K562 (cell line): ENCODE data around the gene SYT7. TPM values are rescaled to one million over a fixed set of nuclear protein-coding genes. Genes with fewer than 3 reads are reported as not detected.

Experiments
- CSDE1 ChIP-seq, 2 experiments: fragments of 450-650 bp; IDR thresholded peaks; 2 replicates each; pipeline ENCODE4 v1.6.1; 2016; ENCODE audit warnings: mild to moderate bottlenecking in 1 of 2
- E2F3 ChIP-seq: fragments of 250-450 bp; sonication (Bioruptor Pico); IDR thresholded peaks from 2 replicates; pipeline ENCODE4 v1.4.0; 2020; ENCODE audit warnings: mild to moderate bottlenecking
- FOXK1 ChIP-seq: sonication (generic); formaldehyde crosslinking; IDR thresholded peaks from 2 replicates; pipeline ENCODE4 v1.8.0; 2022; ENCODE audit warnings: missing genetic modification reagents, mild to moderate bottlenecking, borderline replicate concordance
- HDAC8 ChIP-seq: fragments of 450-650 bp; IDR thresholded peaks from 2 replicates; pipeline ENCODE4 v1.6.1; 2016; ENCODE audit warnings: mild to moderate bottlenecking, missing genetic modification characterization, moderate library complexity, missing compliant biosample characterization
- HOMEZ ChIP-seq: fragments of 250-450 bp; sonication (Bioruptor Pico); IDR thresholded peaks from 2 replicates; pipeline ENCODE4 v1.4.0; 2020; ENCODE audit warnings: mild to moderate bottlenecking, moderate library complexity
- MAFF ChIP-seq: IDR thresholded peaks from 2 replicates; pipeline ENCODE4 v1.6.1; 2012; ENCODE audit warnings: low read length, improper control_type of control experiment
- POU5F1 ChIP-seq: fragments of 150-350 bp; IDR thresholded peaks from 2 replicates; pipeline ENCODE4 v1.6.1; 2014; ENCODE audit warnings: borderline replicate concordance, low read length, low read depth, mild to moderate bottlenecking; ENCODE audit not compliant: partially characterized antibody
- RREB1 ChIP-seq: fragments of 250-450 bp; sonication (Bioruptor Pico); IDR thresholded peaks from 2 replicates; pipeline ENCODE4 v1.4.0; 2020
- SNAPC5 ChIP-seq: fragments of 250-450 bp; sonication (Bioruptor Pico); IDR thresholded peaks from 2 replicates; pipeline ENCODE4 v1.8.0; 2021; ENCODE audit warnings: moderate library complexity, mild to moderate bottlenecking, inconsistent platforms
- SRSF9 ChIP-seq: fragments of 200-400 bp; formaldehyde crosslinking; IDR thresholded peaks from 2 replicates; pipeline ENCODE4 v1.6.1; 2017; ENCODE audit warnings: low read depth, low read length, borderline replicate concordance
- TCF15 ChIP-seq: fragments of 250-450 bp; sonication (Bioruptor Pico); IDR thresholded peaks from 2 replicates; pipeline ENCODE4 v1.8.0; 2022; ENCODE audit warnings: moderate library complexity, mild to moderate bottlenecking, inconsistent platforms
- TEAD4 ChIP-seq, 2 experiments: sonication (generic) in 1 of 2; formaldehyde crosslinking in 1 of 2; IDR thresholded peaks; 2 replicates each; pipeline versions ENCODE4 v1.6.1 to v1.8.0; 2012 to 2022; ENCODE audit warnings: borderline replicate concordance in 1 of 2, inconsistent platforms in 1 of 2, low read length in 1 of 2, mild to moderate bottlenecking in 1 of 2, missing genetic modification reagents in 1 of 2
- ZFP1 ChIP-seq: fragments of 450-650 bp; formaldehyde crosslinking; IDR thresholded peaks from 2 replicates; pipeline ENCODE4 v1.4.0; 2020; ENCODE audit warnings: mild to moderate bottlenecking, mixed read lengths
- ZNF124 ChIP-seq: sonication (generic); formaldehyde crosslinking; IDR thresholded peaks from 2 replicates; pipeline ENCODE4 v1.8.1; 2022; ENCODE audit warnings: missing genetic modification reagents
- ZNF217 ChIP-seq: sonication (generic); formaldehyde crosslinking; IDR thresholded peaks from 2 replicates; pipeline ENCODE4 v1.8.0; 2022; ENCODE audit warnings: mild to moderate bottlenecking, missing genetic modification reagents
- ZNF224 ChIP-seq: sonication (generic); formaldehyde crosslinking; IDR thresholded peaks from 2 replicates; pipeline ENCODE4 v1.8.0; 2022; ENCODE audit warnings: mild to moderate bottlenecking, missing genetic modification reagents
- ZNF311 ChIP-seq: fragments of 250-450 bp; sonication (Bioruptor Pico); IDR thresholded peaks from 2 replicates; pipeline ENCODE4 v1.4.0; 2020; ENCODE audit warnings: mild to moderate bottlenecking, moderate library complexity
- ZNF511 ChIP-seq: sonication (generic); formaldehyde crosslinking; IDR thresholded peaks from 2 replicates; pipeline ENCODE4 v1.8.0; 2022; ENCODE audit warnings: mild to moderate bottlenecking, missing genetic modification reagents
- ZNF764 ChIP-seq: fragments of 250-450 bp; sonication (Bioruptor Pico); IDR thresholded peaks from 2 replicates; pipeline ENCODE4 v1.4.0; 2020; ENCODE audit warnings: low read depth, mild to moderate bottlenecking, moderate library complexity
- polyA plus RNA-seq, 8 experiments: library from polyadenylated mRNA; depleted of rRNA in 4 of 8; stranded (reverse) in 5 of 8; unstranded in 3 of 8; fragments of >200 nt; fragmentation: Nextera tagmentation in 2 of 8; fragmentation: Illumina TruSeq in 1 of 8; extraction: Ambion mirVana in 2 of 8; extraction: Trizol in 1 of 8; gene quantifications; 2 replicates each; pipeline versions ENCODE4 v1.2.1 to v1.2.3, GENCODE V29; 2011 to 2014; ENCODE audit warnings: inconsistent platforms in 1 of 8, missing spikeins in 1 of 8
- total RNA-seq, 7 experiments: library from RNA; depleted of rRNA in 6 of 7; stranded (reverse); fragments of >200 nt in 6 of 7; fragmentation: Illumina TruSeq in 2 of 7; extraction: Trizol in 2 of 7; gene quantifications; 2 replicates each; pipeline versions ENCODE4 v1.2.1 to v1.2.3, GENCODE V29; 2011 to 2021; ENCODE audit warnings: low replicate concordance in 1 of 7

SYT7 gene
- total and polyA plus RNA-seq, 9 of the 15 experiments (the other 6 are each of a cell fraction or from before 2014, with no cell fraction given): 0.01 to 0.51 (median 0.16) TPM; not detected in 1

- TF ChIP-seq HOMEZ (CRISPR knock-in tag) (no peak), SNAPC5 (no peak), FOXK1 (peak; percentile 100), RREB1 (CRISPR knock-in tag) (peak; percentile 48; the same call in 1 of the 2 replicates), HDAC8 (no peak), CSDE1 (IDR thresholded peaks at IDR 0.05) (no peak), E2F3 (CRISPR knock-in tag) (0 out of 2 replicates have a peak, but pooled peaks have one; percentile 32), TCF15 (CRISPR knock-in tag) (0 out of 2 replicates have a peak, but pooled peaks have one; percentile 63), ZFP1 (CRISPR knock-in tag) (no peak), ZNF764 (CRISPR knock-in tag) (peak; percentile 100), ZNF124 (CRISPR knock-in tag) (peak; percentile 98), ZNF224 (CRISPR knock-in tag) (peak; percentile 99), MAFF (no peak), ZNF311 (CRISPR knock-in tag) (peak; percentile 91), SRSF9 (no peak), ZNF511 (peak; percentile 100), POU5F1 (no peak), ZNF217 (peak; percentile 92), TEAD4 (IDR thresholded peaks at IDR 0.05; ENCODE audit: low read length) (peak; percentile 42; the same call in 1 of the 2 replicates), TEAD4 (CRISPR knock-in tag; IDR thresholded peaks at IDR 0.05; ENCODE audit: borderline replicate concordance) (peak; percentile 99)
These were observed 13.4 kb downstream of the SYT7 start (continued) for GRCh38 chr11:61567286-61568061.
